ENCODE results near the gene INSL3.
"Not testable (repeated sequence)": the region's sequence is repeated elsewhere in the genome, so short reads cannot be mapped to it uniquely, and the experiment has no call there.

Gene INSL3

GRCh38 chr19:17811681-17812080, 9.6 kb downstream of the INSL3 start:
- DNase-seq: no peak

- DNase-seq: no peak
These were observed 10.2 kb downstream of the INSL3 start for GRCh38 chr19:17811103-17811502.

GRCh38 chr19:17807731-17808316, 13.5 kb downstream of the INSL3 start:
- no peak for DNase-seq

GRCh38 chr19:17806945-17807344, 14.4 kb downstream of the INSL3 start:
- DNase-seq: no peak

GRCh38 chr19:17805427-17805826, 15.9 kb downstream of the INSL3 start:
- DNase-seq: no peak

GRCh38 chr19:17803264-17803896, 17.9 kb downstream of the INSL3 start:
- no peak for DNase-seq

- DNase-seq: no peak
These were observed 19.0 kb downstream of the INSL3 start for GRCh38 chr19:17802137-17802858.

GRCh38 chr19:17798599-17798998, 22.7 kb downstream of the INSL3 start:
- not testable (repeated sequence) for DNase-seq

- no peak for DNase-seq
These were observed 23.7 kb downstream of the INSL3 start for GRCh38 chr19:17797424-17798201.

- DNase-seq: no peak
These were observed 24.4 kb downstream of the INSL3 start for GRCh38 chr19:17796838-17797423.

- no peak for DNase-seq
These were observed 25.1 kb downstream of the INSL3 start for GRCh38 chr19:17796013-17796837.

- no peak for DNase-seq
These were observed 25.8 kb downstream of the INSL3 start for GRCh38 chr19:17795495-17795856.

GRCh38 chr19:17794731-17795494, 26.4 kb downstream of the INSL3 start, which contains the start of gene B3GNT3:
TSS of gene B3GNT3 (plus strand) at chr19:17795138. CDS start at chr19:17807808, 12,670 bp downstream.
- no peak for DNase-seq

GRCh38 chr19:17794412-17794730, 26.9 kb downstream of the INSL3 start:
- no peak for DNase-seq

GRCh38 chr19:17790059-17790780, 31.1 kb downstream of the INSL3 start:
- no peak for DNase-seq

- no peak for DNase-seq
These were observed 32.7 kb downstream of the INSL3 start for GRCh38 chr19:17788632-17789031.

- DNase-seq: no peak
These were observed 33.9 kb downstream of the INSL3 start for GRCh38 chr19:17787274-17787913.

GRCh38 chr19:17784201-17785008, 36.9 kb downstream of the INSL3 start:
- peak; percentile 25 for DNase-seq

- DNase-seq: not testable (repeated sequence)
These were observed 37.6 kb downstream of the INSL3 start for GRCh38 chr19:17783721-17784120.
